Kidney (tissue), 14 donors: ENCODE results near the gene MTERF2. TPM values are rescaled to one million over a fixed set of nuclear protein-coding genes. Genes with fewer than 3 reads are reported as not detected.
"Not testable (repeated sequence)": the region's sequence is repeated elsewhere in the genome, so short reads cannot be mapped to it uniquely, and the experiment has no call there.

Experiments
- DNase-seq, 5 donors: peaks; one replicate each; pipeline ENCODE4 v3.0.0-alpha.2; 2013 to 2020
- FAIRE-seq: peaks from 2 replicates; lab custom pipeline; 2012; peaks lifted over from hg19 to GRCh38; lab: Jason Lieb, UNC
- H3K27ac ChIP-seq, 2 donors: one replicate each; pipeline ENCODE4 v1.7.0; 2013; ENCODE audit warnings: low read depth in 2 of 2, low read length in 2 of 2, inconsistent platforms in 1 of 2
- H3K27me3 ChIP-seq: one replicate; pipeline ENCODE4 v1.7.1; 2013; ENCODE audit warnings: low read length, inconsistent platforms; ENCODE audit not compliant: control insufficient read depth, insufficient read depth
- H3K36me3 ChIP-seq, 3 donors: one replicate each; pipeline versions ENCODE4 v1.7.0 to v1.7.1; 2013; ENCODE audit warnings: low read length in 3 of 3, control low read depth in 1 of 3, inconsistent platforms in 1 of 3; ENCODE audit not compliant: insufficient read depth in 3 of 3, control insufficient read depth in 2 of 3
- H3K4me1 ChIP-seq, 3 donors: one replicate each; pipeline versions ENCODE4 v1.7.0 to v1.7.1; 2013; ENCODE audit warnings: low read length in 3 of 3, inconsistent platforms in 1 of 3, low read depth in 1 of 3; ENCODE audit not compliant: control insufficient read depth in 2 of 3, insufficient read depth in 2 of 3
- H3K4me3 ChIP-seq, 3 donors: one replicate each; pipeline versions ENCODE4 v1.7.0 to v1.8.1; 2013; ENCODE audit warnings: low read length in 3 of 3, control low read depth in 1 of 3, inconsistent platforms in 1 of 3
- H3K9ac ChIP-seq, 3 donors: one replicate each; pipeline versions ENCODE4 v1.7.0 to v1.7.1; 2013; ENCODE audit warnings: low read length in 3 of 3, control low read depth in 1 of 3, inconsistent platforms in 1 of 3
- H3K9me3 ChIP-seq, 3 donors: one replicate each; pipeline versions ENCODE4 v1.7.0 to v1.7.1; 2013; ENCODE audit warnings: low read length in 3 of 3, control low read depth in 1 of 3, inconsistent platforms in 1 of 3; ENCODE audit not compliant: control insufficient read depth in 2 of 3, insufficient read depth in 1 of 3
- intact Hi-C: fragments of 100-400 bp; cut with DNase I; formaldehyde crosslinking; loops from one replicate; pipeline ENCODE4 v1.11.1; 2022
- polyA plus RNA-seq: library from polyadenylated mRNA; stranded (reverse); fragments of 350-450 nt; fragmentation: Illumina TruSeq; extraction: RNeasy Lipid Tissue Mini Kit (QIAGEN cat#74804); gene quantifications from one replicate; pipeline ENCODE4 v1.2.3, GENCODE V29; 2014; ENCODE audit warnings: low read depth, low replicate concordance; ENCODE audit not compliant: insufficient read depth
- total RNA-seq: library from RNA; stranded (reverse); fragmentation: NEBNext Ultra II Directional; extraction: Animal tissue kit (Norgen Biotek cat#: 25700); gene quantifications from one replicate; pipeline ENCODE4 v1.2.1, GENCODE V29; 2021
- TF ChIP-seq, protein P1 (sequence below): IDR thresholded peaks from 3 replicates; pipeline ENCODE4 v1.5.1; 2012; ENCODE audit warnings: mild to moderate bottlenecking, moderate library complexity, borderline replicate concordance; ENCODE audit not compliant: insufficient read depth; ENCODE audit errors: extremely low read depth
- donor health status: control.
- donor health status: control.
- donor health status: control.
- donor health status: control.
- donor health status: control.
- donor health status: DM: yes; HTN: yes; CAD: no.
- donor health status: Normal renal cell carcinoma (clear cell type).

MTERF2 gene
- total and polyA plus RNA-seq, 2 donors from 2014 or later = 15.0 to 26.2 TPM

DNA sequence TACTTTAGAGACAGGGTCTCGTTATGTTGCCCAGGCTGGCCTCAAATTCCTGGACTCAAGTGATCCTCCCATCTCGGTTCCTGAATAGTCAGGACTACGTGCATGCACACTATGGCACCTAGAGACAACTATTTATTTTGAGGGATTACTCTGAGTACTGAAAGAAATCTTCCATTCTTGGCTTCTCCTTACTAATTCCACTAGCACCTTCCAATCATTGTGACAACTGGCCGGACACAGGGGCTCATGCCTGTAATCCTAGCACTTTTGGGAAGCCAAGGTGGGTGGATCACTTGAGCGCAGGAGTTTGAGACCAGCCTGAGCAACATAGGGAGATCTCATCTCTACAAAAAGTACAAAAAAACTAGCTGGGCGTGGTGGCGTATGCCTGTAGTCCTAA lies 42.1 kb upstream of the MTERF2 start:
- H3K27ac ChIP-seq = no peak overlapping the region

DNA sequence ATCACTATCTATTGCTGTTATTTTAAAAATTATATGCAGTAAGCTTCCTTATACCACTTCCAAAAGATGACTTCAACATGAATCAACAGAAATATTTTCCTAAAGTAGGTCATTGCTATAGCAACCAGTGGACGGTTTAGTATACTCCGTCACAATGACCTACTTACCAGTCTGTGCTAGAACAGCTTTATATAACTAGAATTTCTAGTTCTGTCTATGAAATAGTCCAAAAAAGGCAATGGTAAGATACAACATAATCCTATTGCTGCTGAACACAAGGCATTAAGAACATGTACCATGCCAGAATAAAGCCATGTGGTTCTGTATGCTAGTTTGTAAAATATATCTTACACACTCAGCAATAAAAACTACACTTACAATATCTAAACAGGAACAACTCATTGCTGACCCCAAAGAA lies 40.7 kb upstream of the MTERF2 start:
- H3K27me3 ChIP-seq = no peaks in the 10 kb centered on the region
- H3K9ac ChIP-seq = no peak overlapping the region
- peak; percentile 99 for FAIRE-seq
- H3K9me3 ChIP-seq = no peaks in the 10 kb centered on the region
- H3K27ac ChIP-seq = peak overlapping the region; percentile 30 to 88
- peak in 2 of 5 donors; percentile 49 to 87 for DNase-seq
- H3K36me3 ChIP-seq = no peaks in the 10 kb centered on the region
- TF ChIP-seq, protein P1, sequence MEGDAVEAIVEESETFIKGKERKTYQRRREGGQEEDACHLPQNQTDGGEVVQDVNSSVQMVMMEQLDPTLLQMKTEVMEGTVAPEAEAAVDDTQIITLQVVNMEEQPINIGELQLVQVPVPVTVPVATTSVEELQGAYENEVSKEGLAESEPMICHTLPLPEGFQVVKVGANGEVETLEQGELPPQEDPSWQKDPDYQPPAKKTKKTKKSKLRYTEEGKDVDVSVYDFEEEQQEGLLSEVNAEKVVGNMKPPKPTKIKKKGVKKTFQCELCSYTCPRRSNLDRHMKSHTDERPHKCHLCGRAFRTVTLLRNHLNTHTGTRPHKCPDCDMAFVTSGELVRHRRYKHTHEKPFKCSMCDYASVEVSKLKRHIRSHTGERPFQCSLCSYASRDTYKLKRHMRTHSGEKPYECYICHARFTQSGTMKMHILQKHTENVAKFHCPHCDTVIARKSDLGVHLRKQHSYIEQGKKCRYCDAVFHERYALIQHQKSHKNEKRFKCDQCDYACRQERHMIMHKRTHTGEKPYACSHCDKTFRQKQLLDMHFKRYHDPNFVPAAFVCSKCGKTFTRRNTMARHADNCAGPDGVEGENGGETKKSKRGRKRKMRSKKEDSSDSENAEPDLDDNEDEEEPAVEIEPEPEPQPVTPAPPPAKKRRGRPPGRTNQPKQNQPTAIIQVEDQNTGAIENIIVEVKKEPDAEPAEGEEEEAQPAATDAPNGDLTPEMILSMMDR = peak; percentile 3
- peaks cover 3 to 24% (median 5%) of the 10 kb centered on the region in 3 donors for H3K4me1 ChIP-seq
- no peak overlapping the region for H3K4me3 ChIP-seq
- intact Hi-C loops = no loop called here

More for the DNA sequence above, 42.1 kb upstream of the MTERF2 start:
- no peak overlapping the region for H3K4me3 ChIP-seq
- no peak for FAIRE-seq
- H3K9me3 ChIP-seq = no peaks in the 10 kb centered on the region
- intact Hi-C loops = no loop called here
- no peaks in the 10 kb centered on the region for H3K36me3 ChIP-seq
- no peak for DNase-seq
- no peak overlapping the region for H3K9ac ChIP-seq
- no peaks in the 10 kb centered on the region for H3K27me3 ChIP-seq
- H3K4me1 ChIP-seq = peaks cover 3 to 24% (median 5%) of the 10 kb centered on the region in 3 donors
- TF ChIP-seq, protein P1 = no peak

DNA sequence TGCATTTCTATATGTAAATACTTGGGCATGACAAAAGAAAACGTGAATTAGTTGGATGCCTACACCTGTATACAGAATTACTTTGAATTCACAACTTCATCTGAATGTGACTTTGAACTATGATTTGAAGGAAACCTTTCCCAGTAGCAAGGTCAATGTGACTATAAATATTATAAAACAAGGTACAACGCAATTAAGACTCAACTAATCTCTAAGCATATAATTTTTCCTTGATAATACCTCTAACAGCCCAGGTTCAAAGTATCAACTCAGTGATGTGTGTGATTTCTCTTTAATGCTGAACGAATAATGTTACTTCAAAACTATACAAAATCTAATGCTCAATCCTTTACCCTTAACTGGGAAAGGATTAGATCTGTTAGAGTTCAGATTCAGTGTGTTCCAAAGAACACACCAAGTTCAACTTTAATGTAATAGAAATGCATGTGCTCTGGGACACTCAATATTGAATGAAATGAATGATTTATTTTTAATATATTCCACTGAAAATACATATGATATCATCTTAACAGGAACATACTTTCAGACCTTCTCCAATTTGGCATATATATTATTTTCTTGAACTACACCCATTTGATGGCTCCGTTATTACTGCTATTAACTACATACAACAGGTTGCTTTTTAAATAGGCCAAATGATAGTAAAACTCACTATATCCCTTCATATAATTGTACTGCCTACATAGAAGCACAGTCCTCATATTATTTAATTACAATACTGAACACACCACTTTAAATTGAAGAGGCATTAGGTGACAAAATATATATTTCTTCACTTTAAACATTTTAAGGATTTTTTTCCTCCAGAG lies 40.1 kb upstream of the MTERF2 start:
- H3K4me3 ChIP-seq = no peak overlapping the region
- DNase-seq (no peak), FAIRE-seq (no peak)
- no peaks in the 10 kb centered on the region for H3K9me3 ChIP-seq
- no peaks in the 10 kb centered on the region for H3K36me3 ChIP-seq
- intact Hi-C loops = no loop called here
- peak overlapping the region in 1 of 2 donors; percentile 88 for H3K27ac ChIP-seq
- no peaks in the 10 kb centered on the region for H3K27me3 ChIP-seq
- peaks cover 3 to 24% (median 5%) of the 10 kb centered on the region in 3 donors for H3K4me1 ChIP-seq
- TF ChIP-seq, protein P1 = no peak
- peak overlapping the region in 1 of 3 donors; percentile 14 for H3K9ac ChIP-seq

DNA sequence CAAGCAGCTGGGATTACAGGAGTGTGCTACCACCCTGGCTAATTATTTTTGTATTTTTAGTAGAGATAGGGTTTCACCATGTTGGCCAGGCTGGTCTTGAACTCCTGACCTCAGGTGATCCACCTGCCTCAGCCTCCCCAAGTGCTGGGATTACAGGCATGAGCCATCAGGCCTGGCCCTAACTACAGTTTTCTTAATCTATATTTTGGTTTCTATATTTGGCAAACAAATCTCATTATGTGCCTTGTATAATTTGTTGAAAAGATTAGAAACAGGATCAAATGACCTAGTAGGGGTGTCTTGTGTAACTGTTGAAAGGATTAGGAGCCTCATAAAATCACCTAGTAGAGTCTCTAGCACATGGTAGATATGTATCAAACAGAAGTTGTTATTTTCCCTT lies 39.4 kb upstream of the MTERF2 start:
- H3K4me3 ChIP-seq, H3K9ac ChIP-seq, H3K27me3 ChIP-seq, intact Hi-C loops, FAIRE-seq, H3K9me3 ChIP-seq, DNase-seq, H3K36me3 ChIP-seq: not testable (repeated sequence)
- H3K4me1 ChIP-seq = peaks cover 3 to 24% (median 5%) of the 10 kb centered on the region in 3 donors
- H3K27ac ChIP-seq = peak overlapping the region in 1 of 2 donors; percentile 59
